H9 (cell line): ENCODE data around the gene ARHGAP10. TPM values are rescaled to one million over a fixed set of nuclear protein-coding genes. Genes with fewer than 3 reads are reported as not detected.
A peak's percentile ranks its signal among the peaks of the same experiment; 100 is the strongest.

Experiments used
- DNase-seq: peaks from one replicate; pipeline ENCODE4 v3.0.0-alpha.2; 2017
- H2AFZ ChIP-seq: one replicate; pipeline ENCODE4 v1.6.1; 2013; ENCODE audit warnings: mild to moderate bottlenecking, low read length, control low read depth, moderate library complexity
- H2AK5ac ChIP-seq: 2 replicates; pipeline ENCODE4 v1.6.1; 2013; ENCODE audit warnings: low read length, control low read depth, mixed read lengths; ENCODE audit not compliant: insufficient read length
- H2BK120ac ChIP-seq: one replicate; pipeline ENCODE4 v1.6.1; 2013; ENCODE audit warnings: low read depth, mild to moderate bottlenecking, low read length, control low read depth, inconsistent platforms; ENCODE audit not compliant: poor library complexity, severe bottlenecking
- H2BK12ac ChIP-seq: 2 replicates; pipeline ENCODE4 v1.6.1; 2013; ENCODE audit warnings: low read length, control low read depth, mixed read lengths, low read depth; ENCODE audit not compliant: insufficient read length
- H2BK15ac ChIP-seq: 2 replicates; pipeline ENCODE4 v1.6.1; 2013; ENCODE audit warnings: low read depth, low read length, control low read depth
- H2BK20ac ChIP-seq: one replicate; pipeline ENCODE4 v1.6.1; 2013; ENCODE audit warnings: low read depth, mild to moderate bottlenecking, low read length, control low read depth, inconsistent platforms; ENCODE audit not compliant: poor library complexity, severe bottlenecking
- H2BK5ac ChIP-seq: 2 replicates; pipeline ENCODE4 v1.6.1; 2013; ENCODE audit warnings: low read length, control low read depth, mixed read lengths; ENCODE audit not compliant: insufficient read length
- H3K14ac ChIP-seq: 2 replicates; pipeline ENCODE4 v1.6.1; 2013; ENCODE audit warnings: low read length, control low read depth; ENCODE audit not compliant: insufficient read depth
- H3K18ac ChIP-seq: 2 replicates; pipeline ENCODE4 v1.6.1; 2013; ENCODE audit warnings: low read depth, mild to moderate bottlenecking, mixed read lengths, low read length, control low read depth; ENCODE audit not compliant: insufficient read length
- H3K23ac ChIP-seq: 2 replicates; pipeline ENCODE4 v1.6.1; 2013; ENCODE audit warnings: low read length, control low read depth, mixed read lengths, low read depth; ENCODE audit not compliant: insufficient read length
- H3K23me2 ChIP-seq: 2 replicates; pipeline ENCODE4 v1.6.1; 2013; ENCODE audit warnings: low read depth, mild to moderate bottlenecking, mixed read lengths, low read length, control low read depth; ENCODE audit not compliant: insufficient read length, poor library complexity, severe bottlenecking
- H3K27ac ChIP-seq: 2 replicates; pipeline ENCODE4 v1.5.1; 2013; ENCODE audit warnings: low read length, control low read depth, mixed read lengths, low read depth; ENCODE audit not compliant: insufficient read length
- H3K27me3 ChIP-seq: 2 replicates; pipeline ENCODE4 v1.6.1; 2013; ENCODE audit warnings: low read length, control low read depth, inconsistent platforms; ENCODE audit not compliant: insufficient read depth
- H3K4ac ChIP-seq: 2 replicates; pipeline ENCODE4 v1.6.1; 2013; ENCODE audit warnings: low read depth, mild to moderate bottlenecking, control low read depth, inconsistent platforms, low read length, moderate library complexity
- H3K4me1 ChIP-seq: 2 replicates; pipeline ENCODE4 v1.6.1; 2013; ENCODE audit warnings: low read length, control low read depth, inconsistent platforms; ENCODE audit not compliant: insufficient read depth
- H3K4me2 ChIP-seq: 2 replicates; pipeline ENCODE4 v1.6.1; 2013; ENCODE audit warnings: low read length, control low read depth, mixed read lengths; ENCODE audit not compliant: insufficient read length, insufficient read depth
- H3K56ac ChIP-seq: 2 replicates; pipeline ENCODE4 v1.6.1; 2013; ENCODE audit warnings: low read depth, mild to moderate bottlenecking, mixed read lengths, low read length, control low read depth; ENCODE audit not compliant: insufficient read length
- H3K79me1 ChIP-seq: 2 replicates; pipeline ENCODE4 v1.6.1; 2013; ENCODE audit warnings: low read depth, mild to moderate bottlenecking, moderate library complexity, low read length, control low read depth, inconsistent platforms; ENCODE audit not compliant: insufficient read depth, poor library complexity, severe bottlenecking
- H3K79me2 ChIP-seq: 2 replicates; pipeline ENCODE4 v1.6.1; 2013; ENCODE audit warnings: low read length, control low read depth, inconsistent platforms; ENCODE audit not compliant: insufficient read depth
- H3K9ac ChIP-seq: 2 replicates; pipeline ENCODE4 v1.6.1; 2013; ENCODE audit warnings: low read length, control low read depth, mixed read lengths; ENCODE audit not compliant: insufficient read length; ENCODE audit errors: extremely low read depth
- H3K9me3 ChIP-seq: one replicate; pipeline ENCODE4 v1.6.1; 2013; ENCODE audit warnings: low read depth, low read length, inconsistent platforms; ENCODE audit not compliant: control insufficient read depth
- H3T11ph ChIP-seq: one replicate; pipeline ENCODE4 v1.6.1; 2013; ENCODE audit warnings: mild to moderate bottlenecking, low read length, control low read depth, inconsistent platforms
- H4K20me1 ChIP-seq: one replicate; pipeline ENCODE4 v1.6.1; 2013; ENCODE audit not compliant: control insufficient read depth, insufficient read length, insufficient read depth
- H4K5ac ChIP-seq: 2 replicates; pipeline ENCODE4 v1.6.1; 2013; ENCODE audit warnings: low read depth, mild to moderate bottlenecking, mixed read lengths, low read length, control low read depth; ENCODE audit not compliant: insufficient read length
- H4K8ac ChIP-seq: replicated peaks from 2 replicates; pipeline ENCODE4 v1.6.1; 2013; ENCODE audit warnings: low read length, control low read depth, mixed read lengths, low read depth; ENCODE audit not compliant: insufficient read length
- H4K91ac ChIP-seq: 2 replicates; pipeline ENCODE4 v1.6.1; 2013; ENCODE audit warnings: low read depth, mild to moderate bottlenecking, moderate library complexity, mixed read lengths, low read length, control low read depth; ENCODE audit not compliant: insufficient read length
- H3K27ac Mint-ChIP-seq, 3 experiments: 2 replicates in 2 of 3; 3 replicates in 1 of 3; pipeline ENCODE4 v1.8.0; 2020 to 2021; ENCODE audit warnings: mixed read lengths in 3 of 3, mild to moderate bottlenecking in 1 of 3, moderate library complexity in 1 of 3
- H3K27me3 Mint-ChIP-seq: 2 replicates; pipeline ENCODE4 v1.8.0; 2021; ENCODE audit warnings: low read depth, mild to moderate bottlenecking, moderate library complexity, mixed read lengths
- H3K36me3 Mint-ChIP-seq, 3 experiments: 2 replicates in 2 of 3; 3 replicates in 1 of 3; pipeline ENCODE4 v1.8.0; 2020 to 2021; ENCODE audit warnings: low read depth in 3 of 3, mixed read lengths in 3 of 3; ENCODE audit not compliant: insufficient read depth in 1 of 3
- H3K4me1 Mint-ChIP-seq, 2 experiments: 2 replicates each; pipeline ENCODE4 v1.8.0; 2020; ENCODE audit warnings: mixed read lengths in 2 of 2
- H3K4me3 Mint-ChIP-seq, 2 experiments: 2 replicates in 1 of 2; 3 replicates in 1 of 2; pipeline ENCODE4 v1.8.0; 2020 to 2021; ENCODE audit warnings: mild to moderate bottlenecking in 2 of 2, mixed read lengths in 2 of 2, moderate library complexity in 1 of 2
- H3K9me3 Mint-ChIP-seq, 2 experiments: 2 replicates in 1 of 2; 3 replicates in 1 of 2; pipeline ENCODE4 v1.8.0; 2020; ENCODE audit warnings: mild to moderate bottlenecking in 2 of 2, mixed read lengths in 2 of 2, moderate library complexity in 1 of 2
- WGBS: extraction: QIAGEN DNeasy Blood & Tissue Kit; methylation state at CpG from one replicate; pipeline ENCODE4 v1.1.7; 2013; ENCODE audit warnings: missing lambda C conversion rate, low lambda C conversion rate, mixed read lengths; ENCODE audit not compliant: insufficient read length; ENCODE audit errors: extremely low coverage; 5-methylcytosine and 5-hydroxymethylcytosine counted together
- total RNA-seq: library from RNA; stranded (reverse); gene quantifications from 2 replicates; pipeline ENCODE4 v1.2.1, GENCODE V29; 2021
- TF ChIP-seq, protein P1 (sequence below): fragments of 200-600 bp; sonication (generic); conservative IDR thresholded peaks from 3 replicates; pipeline ENCODE4 v1.8.0; 2021; ENCODE audit warnings: antibody characterized with exemption, mild to moderate bottlenecking

Gene ARHGAP10
- total RNA-seq, 1 experiment from 2014 or later = 7.8 TPM

DNA sequence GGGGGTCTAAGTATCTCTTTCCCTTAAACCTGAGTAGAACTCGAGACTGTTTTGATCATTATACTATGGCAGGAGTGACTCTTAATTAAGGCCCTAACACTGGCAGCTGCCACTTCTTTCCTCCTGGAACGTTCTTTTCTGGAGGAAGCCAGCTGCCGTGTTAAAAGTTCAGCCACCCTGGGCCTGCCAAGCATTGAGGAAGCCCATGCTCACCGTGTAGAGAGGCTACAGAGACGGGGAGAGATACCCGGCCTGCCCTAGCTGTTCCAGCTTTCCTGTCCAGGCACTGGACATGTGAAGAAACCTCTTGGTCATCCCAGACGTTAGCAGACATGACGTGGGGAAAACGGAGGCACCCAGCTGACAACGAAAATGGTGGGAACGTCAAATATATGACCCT is 274.1 kb downstream of the ARHGAP10 start:
- no peak overlapping the region for H3K23ac ChIP-seq
- H3K4me1 ChIP-seq = no peaks in the 10 kb centered on the region; the same call in 1 of the 2 replicates
- H3T11ph ChIP-seq = no peak overlapping the region
- no peak overlapping the region for H2BK15ac ChIP-seq
- no peak overlapping the region for H3K56ac ChIP-seq
- H3K79me2 ChIP-seq = no peaks in the 10 kb centered on the region
- no peaks in the 10 kb centered on the region for H3K36me3 Mint-ChIP-seq
- H2AK5ac ChIP-seq = no peak overlapping the region
- H3K27ac Mint-ChIP-seq = no peak overlapping the region
- no peak overlapping the region for H2BK20ac ChIP-seq
- TF ChIP-seq, protein P1, sequence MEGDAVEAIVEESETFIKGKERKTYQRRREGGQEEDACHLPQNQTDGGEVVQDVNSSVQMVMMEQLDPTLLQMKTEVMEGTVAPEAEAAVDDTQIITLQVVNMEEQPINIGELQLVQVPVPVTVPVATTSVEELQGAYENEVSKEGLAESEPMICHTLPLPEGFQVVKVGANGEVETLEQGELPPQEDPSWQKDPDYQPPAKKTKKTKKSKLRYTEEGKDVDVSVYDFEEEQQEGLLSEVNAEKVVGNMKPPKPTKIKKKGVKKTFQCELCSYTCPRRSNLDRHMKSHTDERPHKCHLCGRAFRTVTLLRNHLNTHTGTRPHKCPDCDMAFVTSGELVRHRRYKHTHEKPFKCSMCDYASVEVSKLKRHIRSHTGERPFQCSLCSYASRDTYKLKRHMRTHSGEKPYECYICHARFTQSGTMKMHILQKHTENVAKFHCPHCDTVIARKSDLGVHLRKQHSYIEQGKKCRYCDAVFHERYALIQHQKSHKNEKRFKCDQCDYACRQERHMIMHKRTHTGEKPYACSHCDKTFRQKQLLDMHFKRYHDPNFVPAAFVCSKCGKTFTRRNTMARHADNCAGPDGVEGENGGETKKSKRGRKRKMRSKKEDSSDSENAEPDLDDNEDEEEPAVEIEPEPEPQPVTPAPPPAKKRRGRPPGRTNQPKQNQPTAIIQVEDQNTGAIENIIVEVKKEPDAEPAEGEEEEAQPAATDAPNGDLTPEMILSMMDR = no peak
- no peaks in the 10 kb centered on the region for H3K27me3 ChIP-seq
- no peaks in the 10 kb centered on the region for H3K23me2 ChIP-seq
- H3K4me1 Mint-ChIP-seq = no peaks in the 10 kb centered on the region; a peak in 2 of 4 replicates
- H3K4me2 ChIP-seq = no peak overlapping the region
- H2BK12ac ChIP-seq = no peak overlapping the region
- no peak for DNase-seq
- H3K9me3 Mint-ChIP-seq = no peaks in the 10 kb centered on the region
- no peak overlapping the region for H3K4ac ChIP-seq
- H2BK120ac ChIP-seq = no peak overlapping the region
- no peaks in the 10 kb centered on the region for H3K79me1 ChIP-seq
- H3K9ac ChIP-seq = no peak overlapping the region
- no peak overlapping the region for H4K8ac ChIP-seq
- no peak overlapping the region for H4K91ac ChIP-seq
- H2AFZ ChIP-seq = no peak overlapping the region
- no peak overlapping the region for H4K5ac ChIP-seq
- no peak overlapping the region for H2BK5ac ChIP-seq
- H3K4me3 Mint-ChIP-seq = no peak overlapping the region
- WGBS = no CpG with 5 or more reads among the region's 11 CpGs
- H3K27ac ChIP-seq = no peak overlapping the region
- 0 out of 2 replicates have a peak overlapping the region, but pooled peaks have one; percentile 65 for H3K14ac ChIP-seq
- H3K9me3 ChIP-seq = no peaks in the 10 kb centered on the region
- H3K18ac ChIP-seq = no peak overlapping the region
- H4K20me1 ChIP-seq = no peaks in the 10 kb centered on the region
- peaks cover 2% of the 10 kb centered on the region; the same call in 1 of the 2 replicates for H3K27me3 Mint-ChIP-seq
